Activated T-helper 2 cell treated with anti-CD3 and anti-CD28 coated beads, Interferon-gamma antibody, Interleukin-2, Interleukin-4, amounts not matched to agents 10 μg/mL and 5 μg/mL and 100 μg/mL, durations not matched to agents 14 hours and 24 hours and 36 hours (primary cell): Measurements from ENCODE around the gene TBC1D8. TPM values are rescaled to one million over a fixed set of nuclear protein-coding genes. Genes with fewer than 3 reads are reported as not detected.

ENCODE experiments used
- DNase-seq: peaks from one replicate; pipeline ENCODE4 v3.0.0; 2021; ENCODE audit warnings: low spot score
- H3K27ac Mint-ChIP-seq: one replicate; pipeline ENCODE4 v1.8.0; 2021; ENCODE audit warnings: mixed read lengths
- H3K27me3 Mint-ChIP-seq: one replicate; pipeline ENCODE4 v1.8.0; 2021; ENCODE audit warnings: low read depth, mixed read lengths
- H3K36me3 Mint-ChIP-seq: one replicate; pipeline ENCODE4 v1.8.0; 2021; ENCODE audit warnings: low read depth, mixed read lengths
- H3K4me1 Mint-ChIP-seq: one replicate; pipeline ENCODE4 v1.8.0; 2021; ENCODE audit warnings: low read depth, mixed read lengths
- H3K4me3 Mint-ChIP-seq: one replicate; pipeline ENCODE4 v1.8.0; 2021; ENCODE audit warnings: low read depth, mild to moderate bottlenecking, moderate library complexity, mixed read lengths
- H3K9me3 Mint-ChIP-seq: one replicate; pipeline ENCODE4 v1.8.0; 2021; ENCODE audit warnings: mixed read lengths
- intact Hi-C: fragments of 100-400 bp; cut with micrococcal nuclease; formaldehyde crosslinking; loops from one replicate; pipeline ENCODE4 v1.15.1; 2023
- total RNA-seq: library from RNA; stranded (reverse); gene quantifications from 2 replicates; pipeline ENCODE4 v1.2.3, GENCODE V29; 2022

The TBC1D8 gene
- total RNA-seq, 1 donor from 2014 or later, result 1.3 TPM

- H3K27ac Mint-ChIP-seq, result no peak overlapping the region
- H3K27me3 Mint-ChIP-seq, result peaks cover 28% of the 10 kb centered on the region
- DNase-seq, result no peak
- no peak overlapping the region for H3K4me3 Mint-ChIP-seq
- no peaks in the 10 kb centered on the region for H3K36me3 Mint-ChIP-seq
- intact Hi-C loops, result no loop called here
- peaks cover 6% of the 10 kb centered on the region for H3K4me1 Mint-ChIP-seq
- H3K9me3 Mint-ChIP-seq, result no peaks in the 10 kb centered on the region
These were observed 6.1 kb upstream of the TBC1D8 start for GRCh38 chr2:101157272-101157671.

GRCh38 chr2:101153787-101154186 is 2.6 kb upstream of the TBC1D8 start:
- H3K27ac Mint-ChIP-seq, result no peak overlapping the region
- DNase-seq, result no peak
- intact Hi-C loops, result loop anchor here (5.0 kb wide), 1 partner anchor 151 kb away; the partner anchor contains the start of gene RPL31
- H3K36me3 Mint-ChIP-seq, result no peaks in the 10 kb centered on the region
- H3K27me3 Mint-ChIP-seq, result peaks cover 51% of the 10 kb centered on the region
- no peak overlapping the region for H3K4me3 Mint-ChIP-seq
- H3K4me1 Mint-ChIP-seq, result peaks cover 14% of the 10 kb centered on the region
- no peaks in the 10 kb centered on the region for H3K9me3 Mint-ChIP-seq

- H3K4me3 Mint-ChIP-seq, result no peak overlapping the region
- H3K4me1 Mint-ChIP-seq, result peaks cover 14% of the 10 kb centered on the region
- DNase-seq, result no peak
- intact Hi-C loops, result loop anchor here (5.0 kb wide), 1 partner anchor 151 kb away; the partner anchor contains the start of gene RPL31
- peaks cover 57% of the 10 kb centered on the region for H3K27me3 Mint-ChIP-seq
- no peak overlapping the region for H3K27ac Mint-ChIP-seq
- H3K36me3 Mint-ChIP-seq, result no peaks in the 10 kb centered on the region
- H3K9me3 Mint-ChIP-seq, result no peaks in the 10 kb centered on the region
These were observed 2.0 kb upstream of the TBC1D8 start for GRCh38 chr2:101153077-101153707.

GRCh38 chr2:101152272-101153076 is 1.3 kb upstream of the TBC1D8 start:
- Mint-ChIP-seq H3K4me1 (peaks cover 14% of the 10 kb centered on the region), H3K9me3 (no peaks in the 10 kb centered on the region), H3K4me3 (peak overlapping the region; percentile 43), H3K27me3 (peaks cover 65% of the 10 kb centered on the region), H3K36me3 (no peaks in the 10 kb centered on the region), H3K27ac (no peak overlapping the region)
- DNase-seq, result no peak
- intact Hi-C loops, result loop anchor here (5.0 kb wide), 1 partner anchor 150 kb away; the partner anchor contains the start of gene RPL31

GRCh38 chr2:101151859-101152271 is 683 bp upstream of the TBC1D8 start:
- peak overlapping the region; percentile 43 for H3K4me3 Mint-ChIP-seq
- intact Hi-C loops, result loop anchor here (2.0 to 5.0 kb wide), 2 partner anchors 53 to 150 kb away; partner anchors contain the start of gene RPL31
- H3K27ac Mint-ChIP-seq, result no peak overlapping the region
- no peaks in the 10 kb centered on the region for H3K9me3 Mint-ChIP-seq
- H3K27me3 Mint-ChIP-seq, result peaks cover 67% of the 10 kb centered on the region
- no peak for DNase-seq
- H3K4me1 Mint-ChIP-seq, result peaks cover 14% of the 10 kb centered on the region
- H3K36me3 Mint-ChIP-seq, result no peaks in the 10 kb centered on the region

- Mint-ChIP-seq H3K4me1 (peaks cover 14% of the 10 kb centered on the region), H3K9me3 (no peaks in the 10 kb centered on the region), H3K36me3 (no peaks in the 10 kb centered on the region), H3K4me3 (peak overlapping the region; percentile 68), H3K27ac (no peak overlapping the region), H3K27me3 (peaks cover 75% of the 10 kb centered on the region)
- intact Hi-C loops, result loop anchor here (2.0 to 5.0 kb wide), 2 partner anchors 54 to 148 kb away; partner anchors contain the start of gene RPL31
- no peak for DNase-seq
These were observed 656 bp downstream of the TBC1D8 start for GRCh38 chr2:101150306-101151145.

GRCh38 chr2:101149241-101150192 is 1.7 kb downstream of the TBC1D8 start:
- Mint-ChIP-seq H3K27ac (no peak overlapping the region), H3K27me3 (peaks cover 73% of the 10 kb centered on the region), H3K4me3 (peak overlapping the region; percentile 68), H3K36me3 (no peaks in the 10 kb centered on the region), H3K4me1 (peaks cover 14% of the 10 kb centered on the region), H3K9me3 (no peaks in the 10 kb centered on the region)
- DNase-seq, result no peak
- intact Hi-C loops, result loop anchor here (2.0 to 5.0 kb wide), 2 partner anchors 55 to 147 kb away; partner anchors contain the start of gene RPL31

- no peaks in the 10 kb centered on the region for H3K9me3 Mint-ChIP-seq
- peaks cover 72% of the 10 kb centered on the region for H3K27me3 Mint-ChIP-seq
- H3K4me3 Mint-ChIP-seq, result peak overlapping the region; percentile 14
- no peak for DNase-seq
- intact Hi-C loops, result no loop called here
- no peak overlapping the region for H3K27ac Mint-ChIP-seq
- no peaks in the 10 kb centered on the region for H3K36me3 Mint-ChIP-seq
- peaks cover 14% of the 10 kb centered on the region for H3K4me1 Mint-ChIP-seq
These were observed 2.4 kb downstream of the TBC1D8 start for GRCh38 chr2:101148777-101149176.

GRCh38 chr2:101147971-101148370 is 3.2 kb downstream of the TBC1D8 start:
- H3K9me3 Mint-ChIP-seq, result no peaks in the 10 kb centered on the region
- H3K4me1 Mint-ChIP-seq, result peaks cover 14% of the 10 kb centered on the region
- no peak overlapping the region for H3K27ac Mint-ChIP-seq
- no peak for DNase-seq
- intact Hi-C loops, result no loop called here
- H3K27me3 Mint-ChIP-seq, result peaks cover 66% of the 10 kb centered on the region
- no peak overlapping the region for H3K4me3 Mint-ChIP-seq
- no peaks in the 10 kb centered on the region for H3K36me3 Mint-ChIP-seq

GRCh38 chr2:101147062-101147461 is 4.1 kb downstream of the TBC1D8 start:
- Mint-ChIP-seq H3K9me3 (no peaks in the 10 kb centered on the region), H3K36me3 (no peaks in the 10 kb centered on the region), H3K27ac (no peak overlapping the region), H3K4me3 (no peak overlapping the region), H3K4me1 (peaks cover 6% of the 10 kb centered on the region), H3K27me3 (peaks cover 57% of the 10 kb centered on the region)
- DNase-seq, result no peak
- intact Hi-C loops, result no loop called here

GRCh38 chr2:101146535-101146934 is 4.6 kb downstream of the TBC1D8 start:
- intact Hi-C loops, result no loop called here
- Mint-ChIP-seq H3K9me3 (no peaks in the 10 kb centered on the region), H3K27ac (no peak overlapping the region), H3K4me3 (no peak overlapping the region), H3K4me1 (peaks cover 3% of the 10 kb centered on the region), H3K36me3 (no peaks in the 10 kb centered on the region), H3K27me3 (peaks cover 51% of the 10 kb centered on the region)
- DNase-seq, result no peak
